ENCODE results near the gene HYKK.
A peak's percentile ranks its signal among the peaks of the same experiment; 100 is the strongest.

HYKK gene

GRCh38 chr15:78502641-78503040 is 4.7 kb upstream of the HYKK start:
- no peak for TF ChIP-seq PATZ1 (CRISPR knock-in tag; IDR thresholded peaks at IDR 0.05; ENCODE audit: borderline replicate concordance)
- no peak for TF ChIP-seq OSR1 (CRISPR knock-in tag; IDR thresholded peaks at IDR 0.05)
- TF ChIP-seq CSRNP3 (CRISPR knock-in tag; IDR thresholded peaks at IDR 0.05): no peak
- TF ChIP-seq ESRRG (CRISPR knock-in tag; IDR thresholded peaks at IDR 0.05): no peak
- no peak for TF ChIP-seq ZNF565 (CRISPR knock-in tag; conservative IDR thresholded peaks at IDR 0.05; ENCODE audit: low read depth)
- no peak for TF ChIP-seq CREB5 (CRISPR knock-in tag; IDR thresholded peaks at IDR 0.05; ENCODE audit: low read depth)
- TF ChIP-seq ZC3H10 (CRISPR knock-in tag; IDR thresholded peaks at IDR 0.05): no peak
- TF ChIP-seq CSDC2 (CRISPR knock-in tag; IDR thresholded peaks at IDR 0.05): no peak
- no peak for TF ChIP-seq ZNF8 (CRISPR knock-in tag; IDR thresholded peaks at IDR 0.05)
- no peak for TF ChIP-seq SNAI2 (CRISPR knock-in tag; IDR thresholded peaks at IDR 0.05)
- no peak for TF ChIP-seq ISL1 (CRISPR knock-in tag; IDR thresholded peaks at IDR 0.05)
- no peak for TF ChIP-seq ZFP3 (CRISPR knock-in tag; IDR thresholded peaks at IDR 0.05)
- TF ChIP-seq BACH2 (CRISPR knock-in tag; IDR thresholded peaks at IDR 0.05; ENCODE audit: borderline replicate concordance): no peak
- no peak for TF ChIP-seq TOX (CRISPR knock-in tag; IDR thresholded peaks at IDR 0.05; ENCODE audit: borderline replicate concordance)
- TF ChIP-seq PPARA (CRISPR knock-in tag; IDR thresholded peaks at IDR 0.05; ENCODE audit: borderline replicate concordance): no peak
- no peak for TF ChIP-seq ZFP30 (CRISPR knock-in tag; IDR thresholded peaks at IDR 0.05)
- TF ChIP-seq ARNTL (CRISPR knock-in tag; IDR thresholded peaks at IDR 0.05; ENCODE audit: borderline replicate concordance, low read depth): no peak
- TF ChIP-seq TSHZ2 (CRISPR knock-in tag; IDR thresholded peaks at IDR 0.05): no peak
- no peak for TF ChIP-seq RARB (CRISPR knock-in tag; IDR thresholded peaks at IDR 0.05)
- no peak for ATAC-seq

- ATAC-seq: peak; percentile 61
Observed at GRCh38 chr15:78507831-78508160, 419 bp downstream of the HYKK start.

More at GRCh38 chr15:78507831-78508160, 419 bp downstream of the HYKK start:
- TF ChIP-seq TOX (CRISPR knock-in tag; IDR thresholded peaks at IDR 0.05; ENCODE audit: borderline replicate concordance) (no peak), TCF4 (CRISPR knock-in tag; IDR thresholded peaks at IDR 0.05; ENCODE audit: borderline replicate concordance) (no peak), PATZ1 (CRISPR knock-in tag; IDR thresholded peaks at IDR 0.05; ENCODE audit: borderline replicate concordance) (no peak), PPARA (CRISPR knock-in tag; IDR thresholded peaks at IDR 0.05; ENCODE audit: borderline replicate concordance) (no peak), CREB5 (CRISPR knock-in tag; IDR thresholded peaks at IDR 0.05; ENCODE audit: low read depth) (no peak), POU6F1 (CRISPR knock-in tag; IDR thresholded peaks at IDR 0.05; ENCODE audit: borderline replicate concordance, low read depth) (no peak), ZNF565 (CRISPR knock-in tag; conservative IDR thresholded peaks at IDR 0.05; ENCODE audit: low read depth) (no peak)

Data from SK-N-SH treated with all-trans-retinoic acid at 6 μM for 48 hours (cell line).